ENCODE data around the gene SPDYE16.
"Not testable (repeated sequence)": the region's sequence is repeated elsewhere in the genome, so short reads cannot be mapped to it uniquely, and the experiment has no call there.

DNA sequence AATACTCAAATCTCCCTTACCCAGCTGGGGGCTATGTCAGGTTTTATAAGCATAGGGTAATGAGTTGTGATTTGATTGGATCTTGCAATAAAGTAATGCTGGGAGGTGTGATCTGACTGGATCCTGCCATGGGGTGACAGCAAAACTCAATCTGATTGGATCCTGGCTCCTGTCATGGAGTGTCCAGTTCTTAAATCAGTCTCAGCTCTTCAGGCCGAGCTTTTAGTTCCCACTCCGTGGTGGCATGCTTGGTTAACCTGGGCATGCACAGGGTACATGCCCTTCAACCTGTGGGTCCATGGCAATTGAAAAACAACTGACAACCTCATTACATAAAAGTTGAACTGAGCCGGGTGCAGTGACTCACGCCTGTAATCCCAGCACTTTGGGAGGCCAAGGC is 16.9 kb downstream of the SPDYE16 start:
- TF ChIP-seq, protein P1, sequence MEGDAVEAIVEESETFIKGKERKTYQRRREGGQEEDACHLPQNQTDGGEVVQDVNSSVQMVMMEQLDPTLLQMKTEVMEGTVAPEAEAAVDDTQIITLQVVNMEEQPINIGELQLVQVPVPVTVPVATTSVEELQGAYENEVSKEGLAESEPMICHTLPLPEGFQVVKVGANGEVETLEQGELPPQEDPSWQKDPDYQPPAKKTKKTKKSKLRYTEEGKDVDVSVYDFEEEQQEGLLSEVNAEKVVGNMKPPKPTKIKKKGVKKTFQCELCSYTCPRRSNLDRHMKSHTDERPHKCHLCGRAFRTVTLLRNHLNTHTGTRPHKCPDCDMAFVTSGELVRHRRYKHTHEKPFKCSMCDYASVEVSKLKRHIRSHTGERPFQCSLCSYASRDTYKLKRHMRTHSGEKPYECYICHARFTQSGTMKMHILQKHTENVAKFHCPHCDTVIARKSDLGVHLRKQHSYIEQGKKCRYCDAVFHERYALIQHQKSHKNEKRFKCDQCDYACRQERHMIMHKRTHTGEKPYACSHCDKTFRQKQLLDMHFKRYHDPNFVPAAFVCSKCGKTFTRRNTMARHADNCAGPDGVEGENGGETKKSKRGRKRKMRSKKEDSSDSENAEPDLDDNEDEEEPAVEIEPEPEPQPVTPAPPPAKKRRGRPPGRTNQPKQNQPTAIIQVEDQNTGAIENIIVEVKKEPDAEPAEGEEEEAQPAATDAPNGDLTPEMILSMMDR (IDR thresholded peaks at IDR 0.05; ENCODE audit: borderline replicate concordance, extremely low read depth, low read length, poor library complexity, severe bottlenecking), result not testable (repeated sequence)
- TF ChIP-seq EZH2 (IDR thresholded peaks at IDR 0.05; ENCODE audit: borderline replicate concordance, low read depth, low read length, severe bottlenecking), result not testable (repeated sequence)

Measured in DND-41 (cell line).